Activated CD8-positive, alpha-beta T cell treated with anti-CD3 and anti-CD28 coated beads, Interleukin-2, amount 10 ng/mL, durations not matched to agents 7 days and 5 days (primary cell): ENCODE data around the gene NUAK2. TPM values are rescaled to one million over a fixed set of nuclear protein-coding genes. Genes with fewer than 3 reads are reported as not detected.

Experiments
- ATAC-seq: fragments of 150-1000 bp; cut with Tn5 transposase; one replicate; pipeline ENCODE4 v1.10.0; 2021; ENCODE audit warnings: moderate library complexity
- CTCF ChIA-PET: fragments of 350-600 bp; sonication (Branson Sonifier 250); formaldehyde crosslinking; loops from one replicate; lab custom pipeline; 2021; ENCODE audit warnings: antibody characterized with exemption; lab: Charles Lee
- POLR2A ChIA-PET: fragments of 350-600 bp; sonication (Branson Sonifier 250); formaldehyde crosslinking; loops from one replicate; lab custom pipeline; 2021; ENCODE audit warnings: antibody characterized with exemption; lab: Charles Lee
- DNase-seq: peaks from one replicate; pipeline ENCODE4 v3.0.0-alpha.2; 2020
- H3K27ac Mint-ChIP-seq: one replicate; pipeline ENCODE4 v1.8.0; 2021; ENCODE audit warnings: mild to moderate bottlenecking, mixed read lengths
- H3K27me3 Mint-ChIP-seq: one replicate; pipeline ENCODE4 v1.8.0; 2021; ENCODE audit warnings: low read depth, mixed read lengths
- H3K36me3 Mint-ChIP-seq: one replicate; pipeline ENCODE4 v1.8.0; 2021; ENCODE audit warnings: low read depth, mixed read lengths
- H3K4me1 Mint-ChIP-seq: one replicate; pipeline ENCODE4 v1.8.0; 2021; ENCODE audit warnings: low read depth, mixed read lengths
- H3K4me3 Mint-ChIP-seq: one replicate; pipeline ENCODE4 v1.8.0; 2021; ENCODE audit warnings: mild to moderate bottlenecking, mixed read lengths
- H3K9me3 Mint-ChIP-seq: one replicate; pipeline ENCODE4 v1.8.0; 2022; ENCODE audit warnings: mixed read lengths; ENCODE audit not compliant: insufficient read depth
- total RNA-seq, 2 experiments: library from RNA; stranded (reverse); gene quantifications; one replicate each; pipeline ENCODE4 v1.2.3, GENCODE V29; 2021

Gene NUAK2
- total RNA-seq, 2 experiments from 2014 or later, result 1.6 TPM

DNA sequence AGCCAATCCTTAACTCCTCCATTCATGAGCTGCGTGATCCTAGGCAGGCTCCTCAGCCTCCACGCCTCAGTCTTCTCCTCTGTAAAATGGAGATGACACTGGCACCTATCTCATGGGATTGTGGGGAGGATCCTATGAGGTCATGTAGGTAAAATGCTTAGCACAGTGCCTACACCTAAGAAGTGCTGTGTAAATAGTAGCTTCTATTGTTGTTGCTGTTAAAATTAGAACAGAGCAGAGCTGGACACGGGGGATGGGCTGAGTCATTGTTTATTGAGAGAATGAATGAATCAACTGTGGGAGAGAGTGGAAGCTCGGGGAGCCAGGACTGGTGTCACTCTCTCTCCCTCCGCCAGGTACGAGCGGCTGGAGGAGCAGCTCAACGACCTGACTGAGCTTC is 50.8 kb downstream of the NUAK2 start:
- CTCF ChIA-PET, result interaction anchor here (0.7 to 31.0 kb wide), 11 partner anchors 9 to 253 kb away, joined by 3 to 1266 read pairs (median 18); partner anchors contain the start of gene NUAK2
- no peaks in the 10 kb centered on the region for H3K9me3 Mint-ChIP-seq
- no peaks in the 10 kb centered on the region for H3K36me3 Mint-ChIP-seq
- DNase-seq, result no peak
- no peak overlapping the region for H3K4me3 Mint-ChIP-seq
- H3K4me1 Mint-ChIP-seq, result peaks cover 17% of the 10 kb centered on the region
- POLR2A ChIA-PET, result interaction anchor here (0.6 kb wide), 1 partner anchor 14 kb away, joined by 3 read pairs; no protein-coding TSS in a partner anchor
- peaks cover 2% of the 10 kb centered on the region for H3K27me3 Mint-ChIP-seq
- no peak overlapping the region for H3K27ac Mint-ChIP-seq
- ATAC-seq, result no peak

GRCh38 chr1:205270271-205270670 is 51.3 kb downstream of the NUAK2 start:
- Mint-ChIP-seq H3K9me3 (no peaks in the 10 kb centered on the region), H3K4me3 (no peak overlapping the region), H3K4me1 (peaks cover 14% of the 10 kb centered on the region), H3K27ac (no peak overlapping the region), H3K36me3 (no peaks in the 10 kb centered on the region), H3K27me3 (no peaks in the 10 kb centered on the region)
- ChIA-PET CTCF (interaction anchor here (0.7 to 31.0 kb wide), 10 partner anchors 9 to 254 kb away, joined by 3 to 1266 read pairs (median 24); partner anchors contain the start of gene NUAK2), POLR2A (no interaction called here)
- ATAC-seq (no peak), DNase-seq (no peak)

GRCh38 chr1:205269711-205270110 is 51.8 kb downstream of the NUAK2 start:
- H3K27me3 Mint-ChIP-seq, result no peaks in the 10 kb centered on the region
- POLR2A ChIA-PET, result interaction anchor here (1.0 kb wide), 1 partner anchor 44 kb away, joined by 3 read pairs; no protein-coding TSS in a partner anchor

GRCh38 chr1:205268846-205269680 is 52.5 kb downstream of the NUAK2 start:
- Mint-ChIP-seq H3K9me3 (no peaks in the 10 kb centered on the region), H3K27ac (no peak overlapping the region), H3K4me1 (peaks cover 11% of the 10 kb centered on the region), H3K27me3 (no peaks in the 10 kb centered on the region), H3K4me3 (no peak overlapping the region), H3K36me3 (no peaks in the 10 kb centered on the region)
- ChIA-PET POLR2A (interaction anchor here (1.0 kb wide), 1 partner anchor 45 kb away, joined by 3 read pairs; no protein-coding TSS in a partner anchor), CTCF (interaction anchor here (0.7 to 31.0 kb wide), 4 partner anchors 7 to 56 kb away, joined by 3 to 1266 read pairs (median 28); partner anchors contain the start of gene NUAK2)
- DNase-seq, result no peak
- ATAC-seq, result no peak

More at GRCh38 chr1:205269711-205270110, 51.8 kb downstream of the NUAK2 start:
- no peak overlapping the region for H3K4me3 Mint-ChIP-seq
- peaks cover 14% of the 10 kb centered on the region for H3K4me1 Mint-ChIP-seq
- H3K36me3 Mint-ChIP-seq, result no peaks in the 10 kb centered on the region
- CTCF ChIA-PET, result interaction anchor here (1.0 to 31.0 kb wide), 6 partner anchors 8 to 84 kb away, joined by 4 to 1266 read pairs (median 41); partner anchors contain the start of gene NUAK2
- DNase-seq, result no peak
- ATAC-seq, result no peak
- no peak overlapping the region for H3K27ac Mint-ChIP-seq
- H3K9me3 Mint-ChIP-seq, result no peaks in the 10 kb centered on the region

DNA sequence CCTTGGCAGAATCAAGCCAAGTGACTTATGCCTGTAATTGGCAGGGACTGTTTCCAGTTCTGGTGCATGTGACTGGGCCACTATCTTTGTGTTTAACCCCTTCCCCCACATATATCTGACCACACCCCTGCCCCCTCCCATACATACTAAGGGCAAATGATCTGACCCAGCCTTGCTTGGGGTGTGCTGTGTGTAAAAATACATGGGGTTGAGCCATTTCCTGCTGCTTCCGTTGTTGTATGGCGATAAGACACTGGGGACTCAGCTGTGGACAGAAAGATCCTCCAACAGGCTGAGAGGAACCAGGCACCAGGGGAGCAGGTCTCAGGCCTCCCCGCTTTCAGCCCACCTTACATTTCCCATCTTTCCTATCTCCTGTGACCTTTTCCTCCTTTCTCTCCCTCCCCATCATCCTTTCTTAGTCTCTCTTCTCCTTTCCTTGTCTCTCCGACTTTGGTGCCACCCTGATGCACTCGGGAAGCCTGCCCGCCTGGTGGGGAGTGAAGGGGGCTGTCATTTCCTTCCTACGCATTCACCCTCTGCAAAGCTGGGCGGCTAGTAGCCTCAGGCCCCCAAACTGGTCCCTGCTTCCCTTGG is 54.1 kb downstream of the NUAK2 start:
- CTCF ChIA-PET, result interaction anchor here (1.2 kb wide), 1 partner anchor 58 kb away, joined by 5 read pairs; no protein-coding TSS in a partner anchor
- ATAC-seq, result no peak
- H3K4me3 Mint-ChIP-seq, result no peak overlapping the region

DNA sequence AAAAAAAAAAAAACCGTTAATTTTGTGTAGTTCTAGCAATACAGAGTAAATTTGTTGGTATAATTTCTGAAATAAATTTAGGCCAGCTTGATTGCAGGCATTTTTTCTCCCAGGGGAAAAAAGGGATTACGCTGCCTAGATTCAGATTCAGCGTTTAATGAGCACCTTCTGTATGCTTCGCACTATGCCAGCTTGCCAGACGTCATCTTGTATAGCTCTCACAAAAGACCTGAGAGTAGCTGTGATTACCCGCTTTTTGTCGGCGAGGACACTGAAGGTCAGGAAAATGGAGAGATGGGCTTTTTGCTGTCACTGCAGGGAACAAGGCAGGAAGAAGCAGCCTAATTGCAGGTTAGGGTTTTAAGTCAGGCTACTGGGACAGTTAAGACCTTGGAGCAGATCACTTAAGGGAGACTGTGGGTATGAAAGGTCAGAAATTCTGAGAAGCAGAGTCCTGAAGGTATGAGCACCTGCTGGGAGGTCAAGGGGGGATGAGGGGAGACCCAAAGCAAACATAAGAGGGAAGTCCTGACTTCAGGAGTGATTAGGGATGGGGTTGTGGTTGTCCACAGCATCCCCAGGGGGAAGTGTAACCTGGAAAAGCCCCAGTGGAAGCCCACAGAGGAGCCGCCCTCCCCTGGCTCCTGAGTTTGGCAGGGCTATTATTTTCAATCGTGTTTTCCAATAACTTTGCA is 54.8 kb downstream of the NUAK2 start:
- no peak for DNase-seq
- Mint-ChIP-seq H3K36me3 (no peaks in the 10 kb centered on the region), H3K4me1 (peaks cover 20% of the 10 kb centered on the region), H3K4me3 (no peak overlapping the region), H3K27ac (no peak overlapping the region), H3K27me3 (no peaks in the 10 kb centered on the region), H3K9me3 (no peaks in the 10 kb centered on the region)
- ATAC-seq, result no peak
- ChIA-PET CTCF (interaction anchor here (3.4 kb wide), 1 partner anchor 58 kb away, joined by 15 read pairs; no protein-coding TSS in a partner anchor), POLR2A (interaction anchor here (1.4 kb wide), 1 partner anchor 10 kb away, joined by 3 read pairs; no protein-coding TSS in a partner anchor)

More for the DNA sequence above, 54.1 kb downstream of the NUAK2 start:
- POLR2A ChIA-PET, result no interaction called here
- no peak for DNase-seq
- Mint-ChIP-seq H3K9me3 (no peaks in the 10 kb centered on the region), H3K27me3 (no peaks in the 10 kb centered on the region), H3K36me3 (no peaks in the 10 kb centered on the region), H3K27ac (no peak overlapping the region), H3K4me1 (peaks cover 15% of the 10 kb centered on the region)

- POLR2A ChIA-PET, result no interaction called here
- DNase-seq (no peak), ATAC-seq (no peak)
- H3K36me3 Mint-ChIP-seq, result no peaks in the 10 kb centered on the region
- H3K27me3 Mint-ChIP-seq, result no peaks in the 10 kb centered on the region
- peaks cover 24% of the 10 kb centered on the region for H3K4me1 Mint-ChIP-seq
- CTCF ChIA-PET, result interaction anchor here (0.7 to 22.7 kb wide), 4 partner anchors 8 to 61 kb away, joined by 5 to 509 read pairs (median 33); partner anchors contain the start of gene TMCC2
- no peak overlapping the region for H3K27ac Mint-ChIP-seq
- H3K4me3 Mint-ChIP-seq, result no peak overlapping the region
- H3K9me3 Mint-ChIP-seq, result no peaks in the 10 kb centered on the region
Measured at GRCh38 chr1:205263580-205264190, 57.9 kb downstream of the NUAK2 start.

- no peak for ATAC-seq
- CTCF ChIA-PET, result interaction anchor here (0.5 to 22.7 kb wide), 10 partner anchors 9 to 274 kb away, joined by 3 to 509 read pairs (median 6); partner anchors contain the start of gene TMCC2
- POLR2A ChIA-PET, result interaction anchor here (1.4 kb wide), 1 partner anchor 11 kb away, joined by 3 read pairs; no protein-coding TSS in a partner anchor
- H3K4me3 Mint-ChIP-seq, result no peak overlapping the region
- no peak for DNase-seq
- no peak overlapping the region for H3K27ac Mint-ChIP-seq
- H3K36me3 Mint-ChIP-seq, result no peaks in the 10 kb centered on the region
- no peaks in the 10 kb centered on the region for H3K9me3 Mint-ChIP-seq
- peaks cover 1% of the 10 kb centered on the region for H3K27me3 Mint-ChIP-seq
- H3K4me1 Mint-ChIP-seq, result peaks cover 24% of the 10 kb centered on the region
Measured at GRCh38 chr1:205262731-205263171, 58.8 kb downstream of the NUAK2 start.

DNA sequence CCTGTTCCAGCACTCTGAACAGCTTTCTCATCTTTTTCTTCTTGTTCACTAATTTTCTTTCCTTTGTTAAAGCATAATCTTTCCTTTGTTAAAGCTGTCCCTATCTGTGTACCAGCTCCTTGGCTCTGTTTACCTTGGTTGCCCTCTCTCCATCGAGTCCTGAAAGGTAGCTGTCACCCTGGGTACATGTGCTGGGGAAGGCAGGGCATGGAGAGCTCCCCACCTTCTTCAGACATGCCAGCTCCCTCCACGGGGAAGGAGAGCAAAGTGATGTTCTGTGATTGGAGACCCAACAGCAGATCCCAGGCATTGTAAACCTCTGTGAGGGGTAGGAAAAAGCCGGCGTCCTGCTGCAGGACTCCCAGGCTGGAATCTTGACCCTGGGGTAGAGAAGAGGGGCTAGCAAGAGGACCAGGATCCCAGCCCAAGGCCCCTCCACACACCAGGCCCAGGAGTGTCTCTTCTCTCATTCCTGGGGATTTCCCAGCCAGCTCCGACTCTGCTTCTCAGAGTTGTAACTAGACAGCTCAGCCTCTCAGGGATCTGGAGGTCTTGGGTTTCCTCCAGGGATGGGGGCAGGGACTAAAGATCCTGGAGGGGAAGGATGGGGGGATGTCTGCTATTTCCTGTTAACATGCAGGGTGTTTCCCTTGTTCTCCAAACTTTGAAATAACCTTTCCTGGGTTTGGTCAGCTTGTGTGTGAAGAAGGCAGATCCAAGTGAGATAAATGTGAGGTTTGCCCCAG is 59.4 kb downstream of the NUAK2 start:
- ChIA-PET POLR2A (interaction anchor here (1.4 kb wide), 1 partner anchor 10 kb away, joined by 3 read pairs; no protein-coding TSS in a partner anchor), CTCF (interaction anchor here (0.5 to 22.7 kb wide), 12 partner anchors 8 to 273 kb away, joined by 3 to 509 read pairs (median 6); partner anchors contain the start of gene TMCC2)
- no peak overlapping the region for H3K4me3 Mint-ChIP-seq
- H3K4me1 Mint-ChIP-seq, result peaks cover 24% of the 10 kb centered on the region
- peaks cover 2% of the 10 kb centered on the region for H3K27me3 Mint-ChIP-seq
- DNase-seq (no peak), ATAC-seq (no peak)
- H3K36me3 Mint-ChIP-seq, result no peaks in the 10 kb centered on the region
- H3K9me3 Mint-ChIP-seq, result no peaks in the 10 kb centered on the region
- no peak overlapping the region for H3K27ac Mint-ChIP-seq
